Gastroesophageal sphincter (tissue), 4 donors: ENCODE measurements around the gene UBR1. TPM values are rescaled to one million over a fixed set of nuclear protein-coding genes. Genes with fewer than 3 reads are reported as not detected.
"Not testable (repeated sequence)": the region's sequence is repeated elsewhere in the genome, so short reads cannot be mapped to it uniquely, and the experiment has no call there.

Experiments
- ATAC-seq: fragments of 150-250 bp; one replicate; pipeline ENCODE4 v1.9.1; 2016; ENCODE audit warnings: mild to moderate bottlenecking, moderate library complexity
- H3K27ac ChIP-seq, 4 donors: fragments of 200-600 bp; sonication (generic) in 3 of 4; 1 replicate in 3 of 4; 2 replicates in 1 of 4; pipeline ENCODE4 v1.5.1; 2016 to 2019
- H3K27me3 ChIP-seq: fragments of 200-600 bp; sonication (generic); one replicate; pipeline ENCODE4 v1.5.1; 2019
- H3K36me3 ChIP-seq, 2 donors: fragments of 200-600 bp; sonication (generic); one replicate each; pipeline ENCODE4 v1.5.1; 2019; ENCODE audit warnings: control low read depth in 1 of 2
- H3K4me1 ChIP-seq, 3 donors: fragments of 200-600 bp; sonication (generic); 1 replicate in 2 of 3; 2 replicates in 1 of 3; pipeline ENCODE4 v1.5.1; 2016 to 2019; ENCODE audit warnings: control low read depth in 2 of 3
- H3K4me3 ChIP-seq, 2 donors: fragments of 200-600 bp; sonication (generic); one replicate each; pipeline ENCODE4 v1.5.1; 2019; ENCODE audit warnings: mild to moderate bottlenecking in 1 of 2, moderate library complexity in 1 of 2
- H3K9me3 ChIP-seq, 3 donors: fragments of 200-600 bp; sonication (generic); one replicate each; pipeline ENCODE4 v1.5.1; 2017 to 2019; ENCODE audit warnings: control low read depth in 2 of 3
- EP300 ChIP-seq: sonication (generic); formaldehyde crosslinking; IDR thresholded peaks from one replicate; pipeline ENCODE4 v1.6.1; 2017; ENCODE audit warnings: antibody characterized with exemption, mild to moderate bottlenecking
- POLR2A ChIP-seq, 2 donors: fragments of 450-650 bp; IDR thresholded peaks; one replicate each; pipeline ENCODE4 v1.6.1; 2017; ENCODE audit warnings: antibody characterized with exemption in 2 of 2, mild to moderate bottlenecking in 2 of 2, moderate library complexity in 1 of 2
- POLR2AphosphoS5 ChIP-seq: sonication (generic); formaldehyde crosslinking; IDR thresholded peaks from one replicate; pipeline ENCODE4 v1.6.1; 2017; ENCODE audit warnings: antibody characterized with exemption
- WGBS, 2 donors: methylation state at CpG; one replicate each; pipeline ENCODE4 v1.1.5; 2018; ENCODE audit warnings: low coverage in 1 of 2; 5-methylcytosine and 5-hydroxymethylcytosine counted together
- total RNA-seq, 4 donors: library from RNA; depleted of rRNA; stranded (reverse); fragments of >200 nt; gene quantifications; one replicate each; pipeline ENCODE4 v1.1.0, GENCODE V29; 2016
- TF ChIP-seq, protein P1 (sequence below), 4 experiments: fragments of 200-600 bp in 2 of 4; fragments of 450-650 bp in 2 of 4; sonication (generic) in 1 of 4; IDR thresholded peaks; one replicate each; pipeline ENCODE4 v1.5.1; 2017 to 2019; ENCODE audit warnings: antibody characterized with exemption in 4 of 4, mild to moderate bottlenecking in 2 of 4, moderate library complexity in 2 of 4

UBR1 gene
- total RNA-seq, 4 donors from 2014 or later: 24.0 to 46.1 (median 31.5) TPM

DNA sequence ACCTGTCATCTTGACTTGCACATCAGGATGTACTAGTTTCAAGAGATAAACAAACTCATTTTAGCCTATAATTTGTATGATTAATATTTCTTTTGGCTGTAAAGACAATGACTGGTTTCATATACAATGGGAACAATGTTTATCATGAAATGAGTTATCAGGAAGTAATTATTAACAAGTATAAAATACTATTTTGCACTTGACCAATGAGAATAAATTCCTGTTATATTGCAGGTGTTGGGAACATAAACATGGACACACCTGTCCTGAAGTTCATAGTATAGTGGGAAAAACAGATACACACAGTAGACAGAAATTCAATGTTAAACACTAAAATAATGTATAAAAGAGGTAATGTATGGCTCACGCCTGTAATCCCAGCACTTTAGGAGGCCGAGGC is 56.9 kb downstream of the UBR1 start:
- ATAC-seq: no peak
- H3K36me3 ChIP-seq: peaks cover 3 to 90% of the 10 kb centered on the region in 2 donors
- no peaks in the 10 kb centered on the region for H3K4me1 ChIP-seq
- 84 to 89% methylated on average over 2 of the region's 2 CpGs for WGBS, 2 donors
- no peaks in the 10 kb centered on the region for H3K27me3 ChIP-seq
- TF ChIP-seq POLR2A (IDR thresholded peaks at IDR 0.05): no peak
- no peak for TF ChIP-seq POLR2AphosphoS5
- TF ChIP-seq EP300: no peak
- TF ChIP-seq, protein P1, sequence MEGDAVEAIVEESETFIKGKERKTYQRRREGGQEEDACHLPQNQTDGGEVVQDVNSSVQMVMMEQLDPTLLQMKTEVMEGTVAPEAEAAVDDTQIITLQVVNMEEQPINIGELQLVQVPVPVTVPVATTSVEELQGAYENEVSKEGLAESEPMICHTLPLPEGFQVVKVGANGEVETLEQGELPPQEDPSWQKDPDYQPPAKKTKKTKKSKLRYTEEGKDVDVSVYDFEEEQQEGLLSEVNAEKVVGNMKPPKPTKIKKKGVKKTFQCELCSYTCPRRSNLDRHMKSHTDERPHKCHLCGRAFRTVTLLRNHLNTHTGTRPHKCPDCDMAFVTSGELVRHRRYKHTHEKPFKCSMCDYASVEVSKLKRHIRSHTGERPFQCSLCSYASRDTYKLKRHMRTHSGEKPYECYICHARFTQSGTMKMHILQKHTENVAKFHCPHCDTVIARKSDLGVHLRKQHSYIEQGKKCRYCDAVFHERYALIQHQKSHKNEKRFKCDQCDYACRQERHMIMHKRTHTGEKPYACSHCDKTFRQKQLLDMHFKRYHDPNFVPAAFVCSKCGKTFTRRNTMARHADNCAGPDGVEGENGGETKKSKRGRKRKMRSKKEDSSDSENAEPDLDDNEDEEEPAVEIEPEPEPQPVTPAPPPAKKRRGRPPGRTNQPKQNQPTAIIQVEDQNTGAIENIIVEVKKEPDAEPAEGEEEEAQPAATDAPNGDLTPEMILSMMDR (IDR thresholded peaks at IDR 0.05): no peak
- no peak overlapping the region for H3K27ac ChIP-seq
- H3K4me3 ChIP-seq: no peak overlapping the region
- H3K9me3 ChIP-seq: no peaks in the 10 kb centered on the region

GRCh38 chr15:43046484-43046883 is 59.4 kb downstream of the UBR1 start:
- Histone ChIP-seq H3K27ac (no peak overlapping the region), H3K4me3 (no peak overlapping the region), H3K9me3 (no peaks in the 10 kb centered on the region), H3K27me3 (no peaks in the 10 kb centered on the region), H3K36me3 (peaks cover 4 to 90% of the 10 kb centered on the region in 2 donors), H3K4me1 (no peaks in the 10 kb centered on the region)
- TF ChIP-seq POLR2AphosphoS5 (no peak), EP300 (no peak), POLR2A (IDR thresholded peaks at IDR 0.05) (no peak)
- TF ChIP-seq, protein P1 (IDR thresholded peaks at IDR 0.05): no peak
- WGBS, 2 donors: 83 to 96% methylated on average over 2 of the region's 2 CpGs
- no peak for ATAC-seq

DNA sequence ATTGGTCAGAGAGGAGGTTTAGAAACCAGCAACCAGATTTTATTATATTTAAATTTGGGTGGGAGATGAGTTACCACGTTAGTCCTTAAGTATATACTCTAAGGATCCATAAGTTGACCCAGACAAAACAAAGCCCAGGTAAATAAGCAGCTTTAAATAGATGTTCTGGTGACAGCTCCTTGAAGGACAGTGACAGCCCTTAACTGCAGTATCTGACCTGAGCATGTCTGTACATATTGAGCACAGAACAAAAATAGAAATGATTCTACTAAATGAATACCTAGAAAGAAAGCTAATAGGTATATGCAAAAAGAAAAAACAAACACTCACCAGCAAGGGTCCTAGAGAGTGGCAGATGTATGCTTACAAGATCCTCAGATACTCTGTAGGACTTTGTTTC is 63.0 kb downstream of the UBR1 start:
- TF ChIP-seq POLR2A (IDR thresholded peaks at IDR 0.05): no peak
- no peak for TF ChIP-seq EP300
- TF ChIP-seq POLR2AphosphoS5: no peak
- TF ChIP-seq, protein P1 (IDR thresholded peaks at IDR 0.05): no peak
- no peak overlapping the region for H3K4me3 ChIP-seq
- ATAC-seq: no peak
- H3K9me3 ChIP-seq: no peaks in the 10 kb centered on the region
- no peaks in the 10 kb centered on the region for H3K27me3 ChIP-seq
- peaks cover 4 to 73% of the 10 kb centered on the region in 2 donors for H3K36me3 ChIP-seq
- no peak overlapping the region for H3K27ac ChIP-seq
- WGBS, 2 donors: 74 to 100% methylated on average over 1 of the region's 1 CpG
- H3K4me1 ChIP-seq: no peaks in the 10 kb centered on the region

GRCh38 chr15:43041085-43041484 is 64.8 kb downstream of the UBR1 start:
- ATAC-seq, H3K27ac ChIP-seq, H3K4me3 ChIP-seq, H3K27me3 ChIP-seq, H3K4me1 ChIP-seq, H3K9me3 ChIP-seq: not testable (repeated sequence)
- WGBS, 2 donors: 90 to 100% methylated on average over 2 to 3 of the region's 3 CpGs
- peaks cover 4 to 72% of the 10 kb centered on the region in 2 donors for H3K36me3 ChIP-seq

- H3K27me3 ChIP-seq, H3K4me1 ChIP-seq, H3K9me3 ChIP-seq, ATAC-seq, H3K4me3 ChIP-seq, H3K27ac ChIP-seq: not testable (repeated sequence)
- WGBS, 2 donors: no CpG with 5 or more reads among the region's 1 CpG
- H3K36me3 ChIP-seq: peaks cover 0 to 75% of the 10 kb centered on the region in 2 donors
These were observed 70.6 kb downstream of the UBR1 start for GRCh38 chr15:43035240-43035639.

- no peak overlapping the region for H3K4me3 ChIP-seq
- peaks cover 7 to 95% of the 10 kb centered on the region in 2 donors for H3K36me3 ChIP-seq
- H3K27ac ChIP-seq: no peak overlapping the region
- H3K9me3 ChIP-seq: no peaks in the 10 kb centered on the region
- H3K27me3 ChIP-seq: no peaks in the 10 kb centered on the region
- TF ChIP-seq POLR2A (IDR thresholded peaks at IDR 0.05): no peak
- no peak for TF ChIP-seq EP300
- TF ChIP-seq, protein P1 (IDR thresholded peaks at IDR 0.05): no peak
- no peak for TF ChIP-seq POLR2AphosphoS5
- H3K4me1 ChIP-seq: no peaks in the 10 kb centered on the region
- ATAC-seq: no peak
These were observed 76.4 kb downstream of the UBR1 start for GRCh38 chr15:43029476-43029875.
